ENCODE data around the gene RABGAP1L. TPM values are rescaled to one million over a fixed set of nuclear protein-coding genes. Genes with fewer than 3 reads are reported as not detected.
A peak's percentile ranks its signal among the peaks of the same experiment; 100 is the strongest.
"Not testable (repeated sequence)": the region's sequence is repeated elsewhere in the genome, so short reads cannot be mapped to it uniquely, and the experiment has no call there.

RABGAP1L gene
- total RNA-seq, 1 donor from 2014 or later, result 87.4 TPM

GRCh38 chr1:174870319-174870718, 711.0 kb downstream of the RABGAP1L start:
- no peak for DNase-seq (ENCODE audit: low spot score)

- no peak for DNase-seq (ENCODE audit: low spot score)
These were observed 712.6 kb downstream of the RABGAP1L start for GRCh38 chr1:174871886-174872285.

GRCh38 chr1:174872615-174873058, 713.3 kb downstream of the RABGAP1L start:
- no peak for DNase-seq (ENCODE audit: low spot score)

- DNase-seq (ENCODE audit: low spot score), result peak; percentile 31
These were observed 715.2 kb downstream of the RABGAP1L start for GRCh38 chr1:174874331-174875053.

GRCh38 chr1:174875306-174875705, 716.0 kb downstream of the RABGAP1L start:
- DNase-seq (ENCODE audit: low spot score), result peak; percentile 84

- peak; percentile 12 for DNase-seq (ENCODE audit: low spot score)
These were observed 717.9 kb downstream of the RABGAP1L start for GRCh38 chr1:174877208-174877673.

- no peak for DNase-seq (ENCODE audit: low spot score)
These were observed 720.9 kb downstream of the RABGAP1L start for GRCh38 chr1:174880171-174880570.

- no peak for DNase-seq (ENCODE audit: low spot score)
These were observed 724.1 kb downstream of the RABGAP1L start for GRCh38 chr1:174883409-174883808.

- no peak for DNase-seq (ENCODE audit: low spot score)
These were observed 724.7 kb downstream of the RABGAP1L start for GRCh38 chr1:174884038-174884437.

- DNase-seq (ENCODE audit: low spot score), result no peak
These were observed 725.2 kb downstream of the RABGAP1L start for GRCh38 chr1:174884566-174884965.

- no peak for DNase-seq (ENCODE audit: low spot score)
These were observed 730.7 kb downstream of the RABGAP1L start for GRCh38 chr1:174890024-174890423.

- no peak for DNase-seq (ENCODE audit: low spot score)
These were observed 732.7 kb downstream of the RABGAP1L start for GRCh38 chr1:174892016-174892415.

- DNase-seq (ENCODE audit: low spot score), result no peak
These were observed 734.9 kb downstream of the RABGAP1L start for GRCh38 chr1:174894117-174894762.

- DNase-seq (ENCODE audit: low spot score), result not testable (repeated sequence)
These were observed 736.3 kb downstream of the RABGAP1L start for GRCh38 chr1:174895610-174896009.

GRCh38 chr1:174898102-174898797, 738.9 kb downstream of the RABGAP1L start:
- no peak for DNase-seq (ENCODE audit: low spot score)

GRCh38 chr1:174900317-174900716, 741.0 kb downstream of the RABGAP1L start:
- DNase-seq (ENCODE audit: low spot score), result no peak

- peak; percentile 52 for DNase-seq (ENCODE audit: low spot score)
These were observed 743.3 kb downstream of the RABGAP1L start for GRCh38 chr1:174902531-174903099.

GRCh38 chr1:174911606-174912005, 752.3 kb downstream of the RABGAP1L start:
- no peak for DNase-seq (ENCODE audit: low spot score)

- no peak for DNase-seq (ENCODE audit: low spot score)
These were observed 752.9 kb downstream of the RABGAP1L start for GRCh38 chr1:174912264-174912663.

- DNase-seq (ENCODE audit: low spot score), result no peak
These were observed 754.0 kb downstream of the RABGAP1L start for GRCh38 chr1:174913225-174913903.

GRCh38 chr1:174914991-174915390, 755.7 kb downstream of the RABGAP1L start:
- no peak for DNase-seq (ENCODE audit: low spot score)

- no peak for DNase-seq (ENCODE audit: low spot score)
These were observed 757.5 kb downstream of the RABGAP1L start for GRCh38 chr1:174916846-174917245.
